Measurements from ENCODE around the gene TKT. TPM values are rescaled to one million over a fixed set of nuclear protein-coding genes. Genes with fewer than 3 reads are reported as not detected.

TKT gene
- total and polyA plus RNA-seq, 4 donors, result 18.1 to 202 (median 129) TPM

GRCh38 chr3:53225181-53225580, 30.6 kb downstream of the TKT start:
- no peaks in the 10 kb centered on the region for H3K27me3 ChIP-seq (ENCODE audit: control insufficient read depth in 4 of 4, insufficient read depth in 4 of 4, low read length in 3 of 4)
- TF ChIP-seq RAD21 (IDR thresholded peaks at IDR 0.05) (no peak), MAX (IDR thresholded peaks at IDR 0.05) (no peak), GABPA (IDR thresholded peaks at IDR 0.05 in 1 of 2, conservative IDR thresholded peaks at IDR 0.05 in 1 of 2) (no peak), YY1 (IDR thresholded peaks at IDR 0.05) (no peak), TAF1 (conservative IDR thresholded peaks at IDR 0.05) (no peak), HNF4A (conservative IDR thresholded peaks at IDR 0.05) (no peak), FOXA2 (IDR thresholded peaks at IDR 0.05) (no peak), NR2F2 (IDR thresholded peaks at IDR 0.05) (no peak), HNF4G (IDR thresholded peaks at IDR 0.05) (no peak), FOXA1 (IDR thresholded peaks at IDR 0.05) (no peak), RXRA (IDR thresholded peaks at IDR 0.05) (no peak), JUND (IDR thresholded peaks at IDR 0.05) (no peak), EGR1 (IDR thresholded peaks at IDR 0.05; ENCODE audit: low read depth in 2 of 2) (no peak), SP1 (IDR thresholded peaks at IDR 0.05) (no peak), REST (IDR thresholded peaks at IDR 0.05) (no peak)
- TF ChIP-seq, protein P1, sequence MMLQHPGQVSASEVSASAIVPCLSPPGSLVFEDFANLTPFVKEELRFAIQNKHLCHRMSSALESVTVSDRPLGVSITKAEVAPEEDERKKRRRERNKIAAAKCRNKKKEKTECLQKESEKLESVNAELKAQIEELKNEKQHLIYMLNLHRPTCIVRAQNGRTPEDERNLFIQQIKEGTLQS (IDR thresholded peaks at IDR 0.05), result no peak
- TF ChIP-seq, protein P2, sequence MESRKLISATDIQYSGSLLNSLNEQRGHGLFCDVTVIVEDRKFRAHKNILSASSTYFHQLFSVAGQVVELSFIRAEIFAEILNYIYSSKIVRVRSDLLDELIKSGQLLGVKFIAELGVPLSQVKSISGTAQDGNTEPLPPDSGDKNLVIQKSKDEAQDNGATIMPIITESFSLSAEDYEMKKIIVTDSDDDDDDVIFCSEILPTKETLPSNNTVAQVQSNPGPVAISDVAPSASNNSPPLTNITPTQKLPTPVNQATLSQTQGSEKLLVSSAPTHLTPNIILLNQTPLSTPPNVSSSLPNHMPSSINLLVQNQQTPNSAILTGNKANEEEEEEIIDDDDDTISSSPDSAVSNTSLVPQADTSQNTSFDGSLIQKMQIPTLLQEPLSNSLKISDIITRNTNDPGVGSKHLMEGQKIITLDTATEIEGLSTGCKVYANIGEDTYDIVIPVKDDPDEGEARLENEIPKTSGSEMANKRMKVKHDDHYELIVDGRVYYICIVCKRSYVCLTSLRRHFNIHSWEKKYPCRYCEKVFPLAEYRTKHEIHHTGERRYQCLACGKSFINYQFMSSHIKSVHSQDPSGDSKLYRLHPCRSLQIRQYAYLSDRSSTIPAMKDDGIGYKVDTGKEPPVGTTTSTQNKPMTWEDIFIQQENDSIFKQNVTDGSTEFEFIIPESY (IDR thresholded peaks at IDR 0.05), result no peak
- TF ChIP-seq, protein P3, sequence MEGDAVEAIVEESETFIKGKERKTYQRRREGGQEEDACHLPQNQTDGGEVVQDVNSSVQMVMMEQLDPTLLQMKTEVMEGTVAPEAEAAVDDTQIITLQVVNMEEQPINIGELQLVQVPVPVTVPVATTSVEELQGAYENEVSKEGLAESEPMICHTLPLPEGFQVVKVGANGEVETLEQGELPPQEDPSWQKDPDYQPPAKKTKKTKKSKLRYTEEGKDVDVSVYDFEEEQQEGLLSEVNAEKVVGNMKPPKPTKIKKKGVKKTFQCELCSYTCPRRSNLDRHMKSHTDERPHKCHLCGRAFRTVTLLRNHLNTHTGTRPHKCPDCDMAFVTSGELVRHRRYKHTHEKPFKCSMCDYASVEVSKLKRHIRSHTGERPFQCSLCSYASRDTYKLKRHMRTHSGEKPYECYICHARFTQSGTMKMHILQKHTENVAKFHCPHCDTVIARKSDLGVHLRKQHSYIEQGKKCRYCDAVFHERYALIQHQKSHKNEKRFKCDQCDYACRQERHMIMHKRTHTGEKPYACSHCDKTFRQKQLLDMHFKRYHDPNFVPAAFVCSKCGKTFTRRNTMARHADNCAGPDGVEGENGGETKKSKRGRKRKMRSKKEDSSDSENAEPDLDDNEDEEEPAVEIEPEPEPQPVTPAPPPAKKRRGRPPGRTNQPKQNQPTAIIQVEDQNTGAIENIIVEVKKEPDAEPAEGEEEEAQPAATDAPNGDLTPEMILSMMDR (IDR thresholded peaks at IDR 0.05; ENCODE audit: low read depth, low read length, missing input control), result no peak
- no peak overlapping the region for H3K27ac ChIP-seq (ENCODE audit: low read depth in 1 of 2, low read length in 2 of 2)
- no peaks in the 10 kb centered on the region for H3K4me1 ChIP-seq (ENCODE audit: control insufficient read depth in 4 of 4, insufficient read depth in 4 of 4, low read length in 3 of 4)
- no peak overlapping the region for H3K4me3 ChIP-seq (ENCODE audit: low read depth in 1 of 3, low read length in 3 of 3)
- no peaks in the 10 kb centered on the region for H3K9me3 ChIP-seq (ENCODE audit: control insufficient read depth in 4 of 4, low read length in 3 of 4)
- 94% methylated on average over 6 of the region's 6 CpGs for WGBS
- DNase-seq (ENCODE audit: low spot score), result no peak
- H3K36me3 ChIP-seq (ENCODE audit: control insufficient read depth in 4 of 4, insufficient read depth in 3 of 4, low read depth in 1 of 4, low read length in 3 of 4), result peaks cover 37 to 76% (median 41%) of the 10 kb centered on the region in 4 donors
- no peak overlapping the region for H3K9ac ChIP-seq (ENCODE audit: low read depth in 1 of 2, low read length in 2 of 2)

Measured in liver (tissue), 9 donors.